ENCODE results near the gene SLC45A3. TPM values are rescaled to one million over a fixed set of nuclear protein-coding genes. Genes with fewer than 3 reads are reported as not detected.

The SLC45A3 gene
- total RNA-seq, 1 experiment from 2014 or later = 12.3 TPM

DNA sequence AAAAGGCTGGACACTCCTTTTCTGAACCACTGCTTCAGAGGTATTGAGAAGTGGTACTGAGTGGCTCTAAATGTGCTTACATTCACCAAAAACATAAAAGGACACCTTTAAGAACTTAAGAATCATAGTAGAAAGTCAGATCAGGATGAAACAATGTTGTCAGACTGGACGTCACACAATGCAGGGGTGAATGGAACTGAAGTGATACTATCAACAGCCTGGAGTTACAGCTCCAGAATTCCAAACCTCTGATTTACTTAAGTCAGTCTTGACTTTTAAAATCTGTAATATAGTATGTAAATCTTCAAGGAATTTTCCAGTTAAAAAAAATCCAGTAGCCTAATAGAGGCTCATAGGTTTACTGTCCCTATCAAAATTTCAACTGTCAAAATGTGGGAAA lies 67.8 kb downstream of the SLC45A3 start:
- DNase-seq (ENCODE audit: low read depth, low spot score) (no peak), ATAC-seq (no peak)
- Histone ChIP-seq H3K4me1 (ENCODE audit: control insufficient read depth in 1 of 2, insufficient read depth in 2 of 2, low read length in 2 of 2) (0 out of 4 replicates have a peak, but pooled peaks cover 0 to 4% of the 10 kb centered on the region in 2 experiments), H3K9me2 (ENCODE audit: insufficient read depth) (no peaks in the 10 kb centered on the region), H3K9me3 (ENCODE audit: control insufficient read depth in 1 of 2, insufficient read depth in 1 of 2, low read depth in 1 of 2, low read length in 2 of 2) (no peaks in the 10 kb centered on the region), H3K36me3 (ENCODE audit: control insufficient read depth in 1 of 2, insufficient read depth in 2 of 2, low read length in 2 of 2) (peaks cover 0 to 20% of the 10 kb centered on the region in 2 experiments; a peak in 3 of 4 replicates), H4K20me1 (ENCODE audit: insufficient read depth) (no peaks in the 10 kb centered on the region), H3K4me2 (ENCODE audit: low read length) (no peak overlapping the region), H3K79me2 (ENCODE audit: insufficient read depth, low read length) (peaks cover 34% of the 10 kb centered on the region), H3K9ac (ENCODE audit: low read length) (no peak overlapping the region), H3K27ac (ENCODE audit: low read depth, low read length) (no peak overlapping the region), H3K4me3 (replicated peaks in 1 of 2; ENCODE audit: low read depth in 1 of 2, low read length in 2 of 2) (no peak overlapping the region), H3K27me3 (ENCODE audit: insufficient read depth, low read length) (no peaks in the 10 kb centered on the region), H2AFZ (ENCODE audit: low read depth, low read length, poor library complexity, severe bottlenecking) (no peak overlapping the region)
- BruUV-seq (replicated peaks) = no TSS peak
- intact Hi-C loops (cut with micrococcal nuclease) = no loop called here
- ChIA-PET RAD21 (ENCODE audit: low non-redundant PET in 1 of 2, low total read pairs in 2 of 2, uncharacterized antibody in 2 of 2, unreplicated experiment in 2 of 2) (no interaction called here), CTCF (no interaction called here), POLR2A (interaction anchor here (1.3 kb wide), 1 partner anchor 20 kb away, joined by 4 read pairs; no protein-coding TSS in a partner anchor)
- TF ChIP-seq, protein P1, sequence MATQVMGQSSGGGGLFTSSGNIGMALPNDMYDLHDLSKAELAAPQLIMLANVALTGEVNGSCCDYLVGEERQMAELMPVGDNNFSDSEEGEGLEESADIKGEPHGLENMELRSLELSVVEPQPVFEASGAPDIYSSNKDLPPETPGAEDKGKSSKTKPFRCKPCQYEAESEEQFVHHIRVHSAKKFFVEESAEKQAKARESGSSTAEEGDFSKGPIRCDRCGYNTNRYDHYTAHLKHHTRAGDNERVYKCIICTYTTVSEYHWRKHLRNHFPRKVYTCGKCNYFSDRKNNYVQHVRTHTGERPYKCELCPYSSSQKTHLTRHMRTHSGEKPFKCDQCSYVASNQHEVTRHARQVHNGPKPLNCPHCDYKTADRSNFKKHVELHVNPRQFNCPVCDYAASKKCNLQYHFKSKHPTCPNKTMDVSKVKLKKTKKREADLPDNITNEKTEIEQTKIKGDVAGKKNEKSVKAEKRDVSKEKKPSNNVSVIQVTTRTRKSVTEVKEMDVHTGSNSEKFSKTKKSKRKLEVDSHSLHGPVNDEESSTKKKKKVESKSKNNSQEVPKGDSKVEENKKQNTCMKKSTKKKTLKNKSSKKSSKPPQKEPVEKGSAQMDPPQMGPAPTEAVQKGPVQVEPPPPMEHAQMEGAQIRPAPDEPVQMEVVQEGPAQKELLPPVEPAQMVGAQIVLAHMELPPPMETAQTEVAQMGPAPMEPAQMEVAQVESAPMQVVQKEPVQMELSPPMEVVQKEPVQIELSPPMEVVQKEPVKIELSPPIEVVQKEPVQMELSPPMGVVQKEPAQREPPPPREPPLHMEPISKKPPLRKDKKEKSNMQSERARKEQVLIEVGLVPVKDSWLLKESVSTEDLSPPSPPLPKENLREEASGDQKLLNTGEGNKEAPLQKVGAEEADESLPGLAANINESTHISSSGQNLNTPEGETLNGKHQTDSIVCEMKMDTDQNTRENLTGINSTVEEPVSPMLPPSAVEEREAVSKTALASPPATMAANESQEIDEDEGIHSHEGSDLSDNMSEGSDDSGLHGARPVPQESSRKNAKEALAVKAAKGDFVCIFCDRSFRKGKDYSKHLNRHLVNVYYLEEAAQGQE (IDR thresholded peaks at IDR 0.05; ENCODE audit: low read depth) = no peak
- TF ChIP-seq SRF (IDR thresholded peaks at IDR 0.05; ENCODE audit: low read depth) = no peak
- TF ChIP-seq TCF7L2 (IDR thresholded peaks at IDR 0.05; ENCODE audit: borderline replicate concordance, extremely low read depth, insufficient read depth, insufficient read length) = no peak
- TF ChIP-seq RAD21 (IDR thresholded peaks at IDR 0.05; ENCODE audit: low read depth) = no peak
- no peak for TF ChIP-seq MAX (IDR thresholded peaks at IDR 0.05)
- TF ChIP-seq JUND (IDR thresholded peaks at IDR 0.05) = no peak
